Measurements from ENCODE around the gene SMOC1.

Gene SMOC1

DNA sequence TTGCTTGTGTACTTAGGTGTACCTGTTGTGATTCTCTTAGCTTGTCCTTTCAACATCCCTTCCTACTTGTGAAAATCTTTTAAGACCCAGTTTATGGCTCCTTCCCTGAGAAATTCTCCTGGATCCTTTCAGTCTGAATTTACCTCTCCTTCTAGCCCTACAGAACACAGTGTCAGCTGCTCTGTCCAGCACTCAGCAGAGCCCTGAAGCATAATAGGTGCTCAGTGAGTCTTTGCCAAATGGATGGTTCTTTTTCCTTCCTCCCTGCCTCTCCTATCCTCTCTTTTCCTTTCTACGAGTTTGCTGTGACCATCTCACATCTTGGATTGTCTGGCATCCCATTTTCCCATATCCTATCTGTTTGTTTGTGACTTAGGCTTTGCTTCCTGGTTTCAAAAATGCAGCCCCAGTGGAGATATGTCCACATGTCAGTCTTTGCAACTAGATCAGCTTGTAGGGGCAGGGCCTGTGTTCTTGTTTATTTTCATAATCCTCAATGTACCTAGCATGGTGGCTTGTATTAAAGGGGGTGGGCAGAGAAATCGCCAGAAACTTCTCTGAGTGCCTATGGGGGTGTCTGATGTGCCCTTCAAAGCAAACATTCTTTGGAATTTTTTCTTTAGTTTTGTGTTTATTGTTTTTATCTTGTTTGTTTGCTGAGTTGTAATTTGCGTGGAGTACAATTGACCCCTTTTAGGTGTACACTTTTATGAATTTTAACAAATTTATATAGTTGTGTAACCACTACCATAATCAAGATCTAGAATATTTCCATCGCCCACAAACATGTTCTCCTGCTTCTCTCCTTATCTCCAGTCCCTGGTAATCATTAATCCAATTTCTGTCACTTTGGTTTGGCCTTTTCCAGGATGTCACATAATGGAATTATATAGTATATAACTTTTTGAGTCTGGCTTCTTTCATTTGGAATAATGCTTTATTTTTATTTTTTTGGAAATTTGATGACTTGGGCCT, 62.8 kb downstream of the SMOC1 start:
- no peak for DNase-seq (ENCODE audit: low read depth in 3 of 3)

DNA sequence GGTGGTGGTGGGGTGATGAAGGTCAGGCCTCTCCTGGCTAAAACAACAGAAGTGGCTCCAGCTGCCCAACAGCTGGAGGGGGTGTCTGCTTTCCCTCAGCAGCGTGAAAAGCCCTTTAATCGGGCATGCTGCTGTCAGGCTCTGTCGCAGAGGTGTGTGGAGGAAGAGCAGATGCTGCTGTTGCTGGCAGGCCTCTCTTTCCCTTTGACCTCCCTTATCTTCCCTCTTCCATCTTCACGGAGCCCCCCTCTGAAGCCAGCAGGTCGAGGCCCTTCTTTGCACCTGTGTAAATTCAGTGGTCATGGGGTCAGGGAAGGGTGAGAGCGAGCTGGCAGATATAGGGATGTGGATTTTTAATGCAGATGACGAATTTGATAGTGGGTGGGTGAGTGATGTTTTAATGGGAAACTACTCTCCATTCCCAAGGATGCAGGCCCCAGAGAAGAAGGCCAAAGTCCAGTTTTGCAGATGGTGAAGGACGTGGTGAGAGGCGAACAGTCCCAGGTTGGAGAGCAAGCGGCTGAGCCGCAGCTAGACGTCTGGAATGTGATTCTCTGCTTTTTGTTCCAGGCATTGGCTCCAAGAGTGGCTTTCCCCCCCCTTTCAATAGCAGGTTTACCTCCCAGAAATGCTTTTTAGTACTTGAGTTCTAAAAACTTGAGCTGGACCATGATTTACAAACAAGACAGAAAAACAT, 64.0 kb downstream of the SMOC1 start:
- no peak for DNase-seq (ENCODE audit: low read depth in 3 of 3)

DNA sequence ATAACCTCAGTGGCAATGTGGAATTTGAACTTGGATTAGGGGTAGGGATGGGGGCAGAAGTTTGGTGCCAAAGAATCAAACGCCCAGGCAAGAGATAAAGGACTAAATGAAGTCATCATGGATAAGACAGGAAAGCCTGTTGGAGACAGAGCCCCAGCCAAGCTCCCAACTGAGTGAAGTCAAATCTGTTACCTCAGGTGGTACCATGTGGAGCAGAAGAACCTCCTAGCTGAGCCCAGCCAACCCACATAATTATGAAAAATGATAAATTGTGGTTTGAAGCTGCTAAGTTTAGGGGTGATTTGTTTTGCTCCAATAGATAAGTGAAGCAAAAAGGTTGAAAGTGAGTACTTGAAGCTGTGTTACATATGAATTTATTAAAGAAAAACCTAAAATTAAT, 66.1 kb downstream of the SMOC1 start:
- no peak for DNase-seq (ENCODE audit: low read depth in 3 of 3)

DNA sequence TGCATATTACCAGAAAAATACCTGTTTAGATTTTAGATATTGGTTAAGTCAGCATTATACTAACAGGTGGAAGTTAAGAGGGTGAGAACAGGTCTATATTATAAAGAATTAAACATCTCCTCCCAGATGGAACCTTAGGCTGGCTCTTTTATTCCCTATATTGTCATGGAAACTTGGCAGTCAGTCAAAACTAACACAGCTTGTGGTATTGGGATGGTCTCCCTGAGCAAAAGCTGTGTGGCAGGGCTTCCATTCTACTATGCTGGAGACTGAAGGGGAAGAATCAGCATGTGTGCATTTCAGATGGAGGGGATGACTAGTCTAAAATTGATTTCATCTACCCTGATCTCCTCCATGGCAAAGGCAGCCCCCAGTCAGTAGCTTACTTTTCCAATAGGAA, 66.7 kb downstream of the SMOC1 start:
- DNase-seq (ENCODE audit: low read depth in 3 of 3), result no peak

DNA sequence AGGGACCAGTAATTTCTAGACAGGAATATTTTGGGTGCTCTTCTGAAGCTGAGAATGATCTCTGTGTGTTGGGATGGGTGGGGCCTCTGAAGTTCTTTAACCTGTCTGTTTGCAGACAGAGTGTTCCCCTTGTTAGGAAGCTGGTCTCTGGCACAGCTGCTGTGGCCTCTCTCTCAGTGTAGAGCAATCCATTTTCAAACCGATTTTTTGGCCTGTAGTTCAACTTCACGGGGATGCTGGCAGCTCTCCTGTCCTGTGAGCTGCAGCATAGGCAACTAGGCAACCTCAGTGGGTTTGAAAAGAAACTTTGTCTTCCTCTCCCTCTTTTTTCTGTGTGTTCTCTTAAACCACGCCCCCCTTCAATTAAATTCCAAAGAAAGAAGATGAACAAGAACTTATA, 69.1 kb downstream of the SMOC1 start:
- DNase-seq (ENCODE audit: low read depth in 3 of 3), result no peak

DNA sequence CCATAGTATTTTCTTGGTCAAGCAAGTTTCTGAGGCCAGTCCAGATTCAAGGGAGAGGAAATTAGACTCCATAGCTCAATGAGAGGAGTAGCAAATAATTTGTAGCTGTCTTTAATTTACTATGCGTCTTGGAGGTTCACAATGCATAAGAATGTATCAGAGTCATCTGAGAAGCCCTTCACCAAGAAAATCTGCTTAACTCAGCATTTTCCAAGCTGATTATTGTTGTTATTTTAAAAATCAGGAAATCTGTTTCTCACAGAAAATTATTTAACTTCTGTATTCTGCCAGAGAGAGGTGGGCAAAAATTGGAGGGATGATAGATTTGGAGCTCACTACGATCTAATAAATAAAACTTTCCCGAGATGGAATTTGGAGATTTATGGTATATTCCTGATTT, 72.0 kb downstream of the SMOC1 start:
- no peak for DNase-seq (ENCODE audit: low read depth in 3 of 3)

DNA sequence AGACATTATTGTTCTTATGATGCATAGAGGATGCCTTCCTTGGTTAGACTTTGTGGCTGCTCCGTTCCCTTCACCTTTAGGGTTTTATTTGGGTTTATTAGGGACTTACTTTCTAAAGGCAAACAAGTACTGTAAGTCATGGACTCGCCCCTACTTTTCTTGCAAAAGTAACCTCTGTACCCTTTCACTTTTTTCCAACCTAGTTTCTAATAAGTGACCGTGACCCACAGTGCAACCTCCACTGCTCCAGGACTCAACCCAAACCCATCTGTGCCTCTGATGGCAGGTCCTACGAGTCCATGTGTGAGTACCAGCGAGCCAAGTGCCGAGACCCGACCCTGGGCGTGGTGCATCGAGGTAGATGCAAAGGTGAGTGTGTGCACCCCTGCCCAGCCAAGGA, 72.7 kb downstream of the SMOC1 start:
- no peak for DNase-seq (ENCODE audit: low read depth in 3 of 3)

DNA sequence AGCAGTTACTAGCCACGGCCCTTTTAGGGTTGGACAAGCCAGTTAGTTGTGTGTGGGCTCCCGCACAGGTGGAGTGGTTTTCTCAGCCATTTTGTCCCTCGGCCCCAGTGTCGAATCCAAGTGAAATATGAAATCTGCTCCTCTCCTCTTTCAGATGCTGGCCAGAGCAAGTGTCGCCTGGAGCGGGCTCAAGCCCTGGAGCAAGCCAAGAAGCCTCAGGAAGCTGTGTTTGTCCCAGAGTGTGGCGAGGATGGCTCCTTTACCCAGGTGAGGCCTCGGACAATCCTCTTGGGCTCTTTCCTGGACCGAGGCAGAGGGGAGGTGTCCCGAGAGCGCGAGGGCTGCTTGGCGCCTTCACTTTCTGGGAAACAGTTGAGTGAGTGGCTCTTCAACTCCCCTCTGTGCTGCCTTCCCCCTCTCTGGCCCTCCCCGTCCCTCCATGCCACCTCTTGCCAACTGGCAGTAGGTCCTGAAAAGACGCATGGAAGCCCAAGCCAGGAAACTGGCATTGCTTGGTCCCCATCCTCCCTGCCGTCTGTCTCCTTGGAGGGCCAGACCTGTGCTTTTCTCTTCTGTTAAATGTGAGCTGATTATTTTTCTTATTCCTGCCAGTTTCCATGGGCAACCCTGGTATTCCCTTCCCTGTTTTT, 74.2 kb downstream of the SMOC1 start:
- no peak for DNase-seq (ENCODE audit: low read depth in 3 of 3)

DNA sequence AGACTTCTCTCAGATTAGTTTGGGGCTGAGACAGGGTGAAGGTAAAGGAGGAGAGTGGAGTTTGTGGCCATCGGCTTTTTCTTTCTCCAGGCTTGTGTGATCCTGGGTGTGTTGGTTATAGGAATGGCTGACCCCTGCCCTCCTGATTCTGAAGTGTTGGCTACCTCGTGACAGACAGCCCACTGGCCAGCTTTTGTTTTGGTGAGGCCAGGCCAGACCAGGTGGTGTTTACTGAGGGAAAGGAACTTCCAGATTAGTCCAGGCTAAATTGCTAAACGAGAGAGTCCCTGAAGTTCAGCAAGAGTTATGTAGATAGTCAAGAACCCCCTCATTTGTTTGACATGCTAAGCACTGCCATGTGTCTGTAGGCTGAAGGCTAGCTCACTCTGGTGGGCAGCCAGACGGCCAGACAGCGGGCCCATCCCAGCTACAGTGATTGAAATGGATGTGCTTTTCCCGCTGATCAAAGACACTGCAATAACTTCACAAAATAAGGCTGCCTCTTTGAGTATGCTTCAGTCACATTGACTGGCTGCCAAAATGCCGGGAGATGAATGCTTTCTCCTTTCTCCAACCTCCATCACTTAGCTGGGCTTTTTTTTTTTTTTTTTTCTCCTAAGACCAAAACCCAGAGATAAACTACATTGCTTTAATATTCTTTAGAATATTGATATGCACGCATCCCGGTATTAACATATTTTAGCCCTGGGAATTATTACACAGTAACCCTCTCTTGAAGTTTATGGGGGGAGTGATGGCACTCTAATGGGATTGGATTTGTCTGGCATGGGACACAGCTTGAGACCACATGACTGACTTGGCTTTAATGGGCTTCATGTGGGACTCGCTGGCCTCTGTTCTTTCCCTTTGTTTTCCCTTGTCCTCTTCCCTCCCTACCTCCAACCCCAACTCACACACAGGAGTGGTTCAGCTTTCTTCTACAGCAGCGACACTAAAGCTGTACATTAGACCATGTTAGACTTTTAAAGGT, 76.9 kb downstream of the SMOC1 start:
- no peak for DNase-seq (ENCODE audit: low read depth in 3 of 3)

DNA sequence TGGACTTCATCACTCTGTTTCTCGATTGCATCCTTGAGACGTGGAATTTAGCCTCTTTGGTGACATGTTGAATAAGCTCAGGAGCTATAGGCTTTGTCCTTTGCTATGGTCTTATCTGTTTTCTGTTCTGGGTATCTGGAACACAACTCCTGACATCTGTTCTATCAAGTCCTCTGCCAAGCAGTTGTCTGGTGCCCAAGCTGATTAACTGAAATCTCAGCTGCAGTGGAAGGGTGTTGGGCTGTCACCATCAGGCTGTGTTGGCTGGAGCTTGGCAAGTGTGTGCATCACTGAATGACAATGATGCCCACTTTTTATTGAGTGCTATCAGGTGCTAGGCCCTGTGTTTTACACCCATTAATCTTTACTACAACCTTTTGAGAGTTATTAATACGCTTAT, 77.8 kb downstream of the SMOC1 start:
- DNase-seq (ENCODE audit: low read depth in 3 of 3), result no peak

DNA sequence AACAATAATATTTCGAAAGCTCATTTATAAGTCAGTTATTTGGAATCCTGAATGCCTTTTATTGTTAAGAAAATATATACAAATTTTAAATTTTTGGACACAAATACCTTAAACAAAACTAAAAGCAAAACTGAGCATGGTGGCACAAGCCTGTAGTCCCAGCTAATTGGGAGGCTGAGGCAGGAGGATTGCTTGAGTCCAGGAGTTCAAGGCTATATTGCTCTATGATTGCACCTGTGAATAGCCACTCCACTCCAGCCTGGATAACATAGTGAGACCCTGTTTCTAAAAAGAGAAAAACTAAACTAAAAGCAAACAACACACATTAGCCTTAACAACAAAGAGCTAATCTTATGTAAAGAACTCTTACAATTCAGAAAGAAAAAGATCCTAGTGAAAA, 78.8 kb downstream of the SMOC1 start:
- no peak for DNase-seq (ENCODE audit: low read depth in 3 of 3)

DNA sequence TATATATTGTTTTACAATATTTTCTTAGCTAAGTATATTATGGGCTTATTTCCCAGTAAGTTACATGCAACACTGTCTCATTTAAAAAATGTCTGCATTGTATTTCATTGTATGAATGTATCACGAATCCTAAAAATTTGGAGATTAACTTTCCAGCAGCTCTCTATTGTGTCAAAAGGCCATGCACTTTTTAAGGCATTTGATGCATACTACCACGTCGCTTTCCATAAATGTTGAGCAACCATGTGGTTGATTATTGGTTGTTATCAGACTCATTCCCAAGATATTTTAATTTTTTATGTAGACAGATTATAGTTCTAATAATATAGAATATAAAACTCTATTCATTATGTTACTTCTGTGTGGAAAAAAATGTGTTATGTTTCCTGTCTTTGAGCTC, 79.9 kb downstream of the SMOC1 start:
- DNase-seq (ENCODE audit: low read depth in 3 of 3), result no peak

DNA sequence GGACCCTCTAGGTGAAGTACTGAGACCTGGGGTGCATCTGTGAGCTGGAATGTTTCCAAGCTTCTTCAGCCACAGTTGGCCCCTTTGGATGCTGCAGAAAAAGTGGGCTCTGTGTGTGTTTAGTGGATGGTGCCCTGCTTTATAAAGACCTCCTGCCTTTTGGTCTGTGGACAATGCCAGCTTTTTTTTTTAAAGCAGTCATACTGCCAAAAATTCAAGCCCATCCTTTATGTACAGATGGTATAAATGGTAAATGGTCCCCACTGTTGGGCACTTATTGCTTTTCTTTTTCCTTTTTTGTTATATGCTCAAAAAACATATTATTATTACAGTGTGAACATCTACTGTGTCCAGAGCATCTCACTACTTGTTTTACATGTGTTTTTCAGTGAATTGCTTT, 81.1 kb downstream of the SMOC1 start:
- no peak for DNase-seq (ENCODE audit: low read depth in 3 of 3)

DNA sequence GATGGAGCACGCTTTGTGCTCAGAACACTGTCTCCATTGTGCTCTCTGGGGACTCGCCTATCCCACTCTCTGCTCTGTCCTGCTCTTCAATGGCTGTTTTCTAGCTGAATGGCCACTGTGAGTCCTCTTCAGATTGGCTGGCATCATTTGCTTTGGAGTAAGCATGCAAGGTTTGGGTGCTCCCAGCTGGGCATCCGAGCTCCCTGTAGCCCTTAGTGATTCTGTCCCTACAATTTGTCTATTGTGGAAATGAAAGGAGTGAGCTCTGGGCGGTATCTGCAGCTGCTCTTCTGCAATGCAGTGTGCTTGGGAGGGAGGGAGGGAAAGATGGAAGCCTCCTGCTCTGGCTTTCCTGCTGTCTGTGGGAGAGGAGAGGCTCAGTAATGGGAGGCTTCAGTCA, 84.8 kb downstream of the SMOC1 start:
- no peak for DNase-seq (ENCODE audit: low read depth in 3 of 3)

DNA sequence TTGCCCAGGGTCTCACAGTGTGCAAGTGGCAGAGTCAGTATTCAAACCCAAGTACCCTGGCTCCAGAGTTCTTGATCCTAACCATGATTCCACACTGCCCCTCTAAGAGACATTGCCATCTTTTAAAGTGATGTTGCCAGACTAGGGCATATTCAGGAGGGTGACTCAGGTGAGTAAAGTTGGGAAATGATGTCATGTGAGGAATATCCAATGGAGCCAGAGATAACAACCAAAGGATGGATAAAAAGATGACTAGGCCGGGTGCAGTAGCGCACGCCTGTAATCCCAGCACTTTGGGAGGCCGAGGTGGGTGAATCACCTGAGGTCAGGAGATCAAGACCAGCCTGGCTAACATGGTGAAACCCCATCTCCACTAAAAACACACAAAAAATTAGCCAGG, 85.6 kb downstream of the SMOC1 start:
- no peak for DNase-seq (ENCODE audit: low read depth in 3 of 3)

DNA sequence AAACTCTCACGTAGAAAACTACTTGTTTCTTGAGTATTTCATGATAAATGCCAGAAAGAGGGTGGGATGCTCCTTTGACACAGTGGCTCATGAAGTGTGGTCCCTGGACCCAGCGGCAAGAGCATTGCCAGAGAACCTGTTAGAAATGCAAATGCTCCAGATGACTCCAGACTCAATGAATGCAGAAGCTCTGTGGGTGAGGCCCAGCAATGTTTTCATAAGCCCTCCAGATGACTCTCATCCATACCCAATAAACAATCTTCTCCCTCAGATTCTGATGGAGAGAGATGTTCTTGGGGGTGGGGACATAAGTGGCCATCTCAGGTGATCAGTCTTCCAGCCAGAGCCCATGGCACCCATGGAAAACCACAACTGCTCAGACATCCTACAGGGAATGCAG, 88.9 kb downstream of the SMOC1 start:
- no peak for DNase-seq (ENCODE audit: low read depth in 3 of 3)

DNA sequence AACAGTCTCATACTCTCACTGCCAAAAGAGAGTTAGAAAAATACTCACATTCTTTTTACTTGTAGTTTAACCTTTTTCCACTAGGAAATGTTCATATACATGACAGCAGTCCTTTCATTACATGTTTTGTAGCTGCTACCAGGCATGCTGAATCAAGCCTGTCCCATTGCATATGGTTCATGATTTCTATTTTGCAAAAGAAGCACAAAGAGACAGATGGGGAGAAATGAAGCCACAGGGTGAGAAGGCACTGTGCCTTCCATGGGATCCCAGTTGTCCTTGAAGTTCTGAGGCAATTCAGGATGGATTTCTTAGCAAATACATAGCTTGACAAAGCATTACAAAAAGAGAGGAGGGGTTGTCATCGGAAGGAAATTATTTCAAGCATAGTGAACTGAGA, 89.5 kb downstream of the SMOC1 start:
- DNase-seq (ENCODE audit: low read depth in 3 of 3), result no peak

DNA sequence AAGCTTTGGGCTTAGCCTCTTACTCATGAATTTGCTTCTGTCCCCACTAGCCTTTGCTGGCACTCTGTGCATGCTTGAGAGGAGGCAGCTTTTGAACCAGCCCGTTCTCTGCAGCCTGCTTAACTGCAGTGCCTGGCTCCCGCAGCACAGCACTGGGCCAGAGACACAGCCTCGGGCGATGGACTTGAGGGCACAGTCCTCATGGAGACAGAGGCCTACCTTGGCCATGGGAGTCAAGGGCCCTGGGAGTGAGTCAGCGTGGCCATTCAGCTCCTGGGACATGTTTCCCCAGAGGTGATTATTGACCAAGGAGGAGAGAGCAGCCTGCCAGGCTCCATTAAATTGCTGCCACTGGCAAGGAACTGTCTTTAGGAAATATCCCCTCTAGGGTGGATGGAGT, 93.5 kb downstream of the SMOC1 start:
- DNase-seq (ENCODE audit: low read depth in 3 of 3), result no peak

DNA sequence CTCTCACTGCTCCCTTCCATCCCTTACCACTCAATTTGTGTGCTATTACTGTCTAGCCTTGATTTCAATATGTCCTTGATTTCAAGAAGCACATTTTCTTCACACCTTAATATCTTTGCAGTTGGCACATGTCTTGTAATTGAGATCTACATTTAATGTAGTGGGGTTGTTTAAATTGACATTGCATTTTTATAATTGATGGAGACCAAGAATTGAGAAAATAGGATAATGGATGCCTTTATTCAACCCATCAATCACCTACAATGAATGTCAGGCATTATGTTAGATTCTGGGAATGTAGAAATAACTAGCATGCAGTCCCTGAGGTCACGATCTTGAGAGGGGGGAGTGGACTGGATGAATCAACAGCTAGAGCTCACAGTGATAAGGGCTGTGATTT, 94.6 kb downstream of the SMOC1 start:
- no peak for DNase-seq (ENCODE audit: low read depth in 3 of 3)

DNA sequence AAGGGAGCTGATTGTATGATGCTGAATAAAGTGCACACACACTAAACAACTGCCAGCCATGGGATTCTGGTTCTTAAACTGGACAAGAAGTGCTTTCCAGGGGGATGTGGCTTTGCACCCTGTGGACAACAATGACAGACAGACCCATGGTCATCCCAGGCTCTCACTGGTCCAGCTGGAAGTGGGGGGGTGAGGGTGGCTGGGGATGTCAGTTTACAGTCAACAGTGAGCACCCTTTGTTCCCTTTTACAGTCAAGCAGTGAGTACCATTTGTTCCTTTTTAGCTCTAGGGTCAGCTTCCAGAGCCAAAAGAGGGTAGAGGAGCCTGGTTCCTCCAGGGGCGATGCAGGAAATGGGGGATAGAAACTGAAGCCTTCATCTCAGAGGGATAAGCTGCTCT, 100.7 kb downstream of the SMOC1 start:
- no peak for DNase-seq (ENCODE audit: low read depth in 3 of 3)

Data from stimulated activated CD4-positive, alpha-beta T cell treated with anti-CD3 and anti-CD28 coated beads, TNF-alpha, amount 100 ng/mL, for 24 hours (primary cell).